ENCODE measurements around the gene CHRNA1.

CHRNA1 gene

GRCh38 chr2:174781298-174781697 is 17.0 kb upstream of the CHRNA1 start:
- DNase-seq = no peak

GRCh38 chr2:174780856-174781255 is 16.6 kb upstream of the CHRNA1 start:
- no peak for DNase-seq

DNA sequence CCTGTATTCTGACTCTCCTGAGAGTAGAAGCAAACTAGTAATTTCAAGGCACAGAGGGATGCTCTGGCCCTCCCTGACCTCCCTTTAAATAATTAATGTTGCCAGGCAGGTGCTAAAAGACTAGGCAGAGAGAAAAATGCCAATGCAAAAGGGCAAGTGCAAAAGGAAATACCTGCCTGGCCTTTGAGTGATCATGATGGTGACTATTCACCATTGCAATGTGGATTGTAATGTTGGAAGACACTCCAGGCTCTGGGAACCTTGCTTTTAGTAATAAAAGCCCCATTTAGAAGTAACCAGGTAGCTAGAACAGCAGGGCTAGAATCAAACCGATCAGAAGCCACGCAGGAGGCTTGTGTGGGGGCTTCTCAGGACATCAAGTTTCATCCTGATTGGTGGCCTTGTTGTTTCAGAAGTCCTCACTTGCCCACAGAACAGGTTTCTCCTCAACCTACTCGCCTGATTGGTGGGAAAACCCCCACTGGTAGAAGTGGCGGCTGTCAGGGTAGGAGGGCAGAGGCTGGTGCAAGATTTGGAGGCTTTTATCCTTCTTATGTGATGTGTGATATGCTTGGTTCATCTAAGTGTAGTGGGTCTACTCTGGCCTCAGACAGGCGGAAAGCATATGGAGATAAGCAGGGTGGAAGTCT is 16.0 kb upstream of the CHRNA1 start:
- no peak for DNase-seq

GRCh38 chr2:174779361-174779928 is 15.2 kb upstream of the CHRNA1 start:
- no peak for DNase-seq

DNA sequence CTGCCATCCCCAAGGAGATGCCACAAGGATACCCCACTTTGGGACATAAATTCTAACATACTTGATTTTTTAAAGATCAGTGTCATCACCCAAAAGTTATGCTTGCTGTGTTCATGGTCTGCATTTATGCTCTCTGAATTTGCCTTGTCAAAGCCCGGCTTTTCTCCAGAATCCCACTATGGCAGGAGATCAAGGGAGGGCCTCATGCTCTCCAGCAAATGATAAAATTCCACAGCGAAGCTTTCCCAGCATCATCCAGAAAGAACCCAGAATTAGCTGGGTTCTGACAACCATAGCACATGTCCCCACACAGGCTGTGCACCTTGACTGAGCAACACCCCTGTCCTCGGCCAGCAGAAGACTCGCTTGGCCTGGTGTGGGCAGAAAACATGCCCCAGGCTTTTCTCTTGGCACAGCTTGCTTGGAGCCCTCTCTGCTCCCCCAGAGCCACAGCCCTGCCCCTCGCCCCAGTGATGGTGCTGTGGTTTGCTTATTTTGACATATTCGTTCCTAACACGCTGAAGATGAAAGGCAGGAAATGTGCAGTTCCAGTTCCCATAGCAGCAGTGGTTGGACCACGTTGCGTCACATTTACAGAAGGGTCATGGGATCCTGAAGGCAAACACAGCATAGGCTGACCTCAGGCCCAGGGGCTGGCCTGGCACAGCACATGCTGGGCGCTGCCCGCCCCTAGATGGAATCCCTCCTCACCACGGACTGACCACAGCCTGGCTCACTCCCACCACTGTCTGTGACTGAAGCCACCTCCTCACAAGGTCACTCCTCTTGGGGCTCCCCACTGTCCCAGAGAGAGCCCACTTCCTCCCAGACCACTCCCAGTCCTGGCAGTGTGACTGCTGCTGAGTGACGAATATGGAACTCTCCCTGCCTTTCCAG is 14.1 kb upstream of the CHRNA1 start:
- DNase-seq = peak; percentile 47 to 52

- DNase-seq = no peak
Observed at GRCh38 chr2:174777347-174778084, 13.2 kb upstream of the CHRNA1 start.

DNA sequence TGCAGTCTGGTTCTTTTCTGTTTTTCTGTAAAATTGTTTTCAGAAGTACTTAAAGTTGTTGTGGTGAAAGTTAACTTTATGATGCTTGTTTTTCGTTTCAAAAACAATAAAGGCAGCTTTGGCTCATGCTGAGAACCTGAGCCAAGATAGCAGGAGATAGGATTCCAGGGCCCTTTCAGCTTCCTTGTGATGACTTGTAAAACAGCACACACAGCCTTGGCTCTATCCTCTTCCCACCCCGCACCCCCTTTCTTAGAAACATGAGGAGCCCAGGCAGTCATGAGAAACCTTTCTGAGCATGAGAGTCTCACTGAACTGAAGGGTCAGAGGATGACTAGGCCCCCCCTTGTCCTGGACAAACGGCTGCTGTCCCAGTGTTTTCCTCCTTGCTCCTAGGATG is 12.4 kb upstream of the CHRNA1 start:
- no peak for DNase-seq

DNA sequence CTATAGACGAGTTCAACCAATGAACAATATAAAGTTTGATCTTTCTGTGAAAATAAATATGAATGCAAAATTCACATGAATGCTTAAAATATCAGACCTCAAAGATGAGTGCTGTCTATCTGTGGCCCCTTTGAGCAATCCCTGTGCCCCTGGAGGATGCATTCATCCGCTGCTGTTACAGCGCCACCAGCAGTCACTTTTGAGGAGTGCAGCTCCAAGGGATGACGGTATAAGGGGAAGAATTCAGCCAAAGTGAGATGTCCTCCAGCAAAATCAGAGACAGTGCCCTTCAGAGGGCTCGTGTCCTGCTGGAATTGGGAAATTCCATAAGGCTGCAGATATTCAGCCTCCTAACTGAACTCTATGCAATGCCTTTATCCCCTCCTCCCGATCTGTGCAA is 12.0 kb upstream of the CHRNA1 start:
- no peak for DNase-seq

GRCh38 chr2:174775571-174775980 is 11.3 kb upstream of the CHRNA1 start:
- no peak for DNase-seq

- DNase-seq = no peak
Observed at GRCh38 chr2:174774886-174775285, 10.6 kb upstream of the CHRNA1 start.

GRCh38 chr2:174773215-174773614 is 8.9 kb upstream of the CHRNA1 start:
- no peak for DNase-seq

DNA sequence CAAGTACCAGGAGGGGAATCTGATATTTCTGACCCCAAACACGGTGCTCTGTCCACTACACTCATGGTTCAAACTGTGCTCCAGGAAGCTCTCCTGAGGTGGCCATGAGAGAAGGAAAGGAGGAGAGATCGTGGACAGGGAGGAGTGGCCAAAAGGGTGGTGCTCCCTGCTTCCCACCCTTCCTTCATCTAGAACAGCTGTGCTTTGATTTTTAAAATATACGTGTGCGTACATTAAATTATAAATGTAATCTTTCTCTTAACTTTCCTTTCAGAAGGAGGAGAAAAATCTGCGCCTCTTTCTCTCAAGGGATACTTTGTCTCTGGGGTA is 8.2 kb upstream of the CHRNA1 start:
- no peak for DNase-seq

GRCh38 chr2:174771631-174772471 is 7.6 kb upstream of the CHRNA1 start:
- peak; percentile 17 to 21 for DNase-seq

GRCh38 chr2:174771136-174771535 is 6.9 kb upstream of the CHRNA1 start:
- DNase-seq = no peak

GRCh38 chr2:174768557-174768956 is 4.3 kb upstream of the CHRNA1 start:
- no peak for DNase-seq

DNA sequence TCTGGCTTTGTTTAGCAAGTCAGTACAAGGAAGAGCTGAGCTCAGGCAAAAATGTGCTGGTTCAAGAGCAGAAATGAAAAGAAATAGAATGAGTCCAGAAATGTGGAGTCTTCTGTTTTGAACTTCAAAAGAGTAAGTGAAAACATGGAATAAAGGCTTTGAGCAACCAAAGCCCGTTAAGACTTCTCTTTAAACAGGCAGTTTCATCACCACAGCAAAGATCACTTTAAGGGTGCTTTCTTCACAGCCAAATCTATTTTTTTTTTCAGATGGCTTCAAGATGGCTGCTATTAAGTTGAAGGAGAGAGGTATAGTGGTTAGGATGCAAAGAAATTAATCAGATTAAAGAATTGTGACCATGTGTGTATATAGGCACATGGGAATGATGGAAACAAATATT is 2.0 kb upstream of the CHRNA1 start:
- DNase-seq = no peak

DNA sequence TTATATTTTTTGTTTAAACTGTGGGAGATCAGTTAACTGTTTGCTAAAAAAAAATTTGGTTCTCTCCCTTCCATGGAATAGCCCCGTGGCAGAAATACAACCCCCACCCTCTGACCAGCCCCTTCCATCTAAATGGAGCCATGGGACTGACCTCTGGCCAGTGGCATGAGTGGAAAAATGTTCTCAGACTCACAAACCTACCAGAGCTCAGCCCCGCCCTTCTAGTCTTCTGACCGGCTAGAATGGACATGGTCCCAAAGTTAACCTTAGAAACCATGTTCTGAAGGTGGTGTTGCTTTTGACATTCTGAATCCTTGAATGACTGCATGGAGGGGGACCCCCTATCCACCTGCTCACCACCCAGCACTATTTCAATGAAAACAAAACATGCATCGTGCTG is 1.3 kb upstream of the CHRNA1 start:
- DNase-seq = no peak

GRCh38 chr2:174763780-174764179 is 492 bp downstream of the CHRNA1 start:
- no peak for DNase-seq

- no peak for DNase-seq
Observed at GRCh38 chr2:174762464-174762863, 1.8 kb downstream of the CHRNA1 start.

- no peak for DNase-seq
Observed at GRCh38 chr2:174761837-174762236, 2.4 kb downstream of the CHRNA1 start.

GRCh38 chr2:174760845-174761473 is 3.3 kb downstream of the CHRNA1 start:
- no peak for DNase-seq

Measured in activated CD4-positive, alpha-beta T cell treated with anti-CD3 and anti-CD28 coated beads, Interleukin-2, amount 50 U/mL, for 4 hours (primary cell).